ENCODE results near the gene TEDDM1.

Gene TEDDM1

GRCh38 chr1:182351790-182352364 is 48.6 kb downstream of the TEDDM1 start:
- Mint-ChIP-seq H3K36me3 (no peaks in the 10 kb centered on the region), H3K4me1 (no peaks in the 10 kb centered on the region), H3K9me3 (no peaks in the 10 kb centered on the region), H3K4me3 (no peak overlapping the region), H3K27ac (no peak overlapping the region), H3K27me3 (peaks cover 0 to 8% of the 10 kb centered on the region in 2 donors)
- ATAC-seq (replicated peaks), result no peak
- no peak for DNase-seq

- H3K9me3 Mint-ChIP-seq, result no peaks in the 10 kb centered on the region
- peaks cover 0 to 8% of the 10 kb centered on the region in 2 donors for H3K27me3 Mint-ChIP-seq
- H3K4me3 Mint-ChIP-seq, result no peak overlapping the region
- DNase-seq (no peak), ATAC-seq (replicated peaks) (no peak)
- no peaks in the 10 kb centered on the region for H3K4me1 Mint-ChIP-seq
- no peak overlapping the region for H3K27ac Mint-ChIP-seq
- H3K36me3 Mint-ChIP-seq, result no peaks in the 10 kb centered on the region
Observed at GRCh38 chr1:182350839-182351238, 49.6 kb downstream of the TEDDM1 start.

DNA sequence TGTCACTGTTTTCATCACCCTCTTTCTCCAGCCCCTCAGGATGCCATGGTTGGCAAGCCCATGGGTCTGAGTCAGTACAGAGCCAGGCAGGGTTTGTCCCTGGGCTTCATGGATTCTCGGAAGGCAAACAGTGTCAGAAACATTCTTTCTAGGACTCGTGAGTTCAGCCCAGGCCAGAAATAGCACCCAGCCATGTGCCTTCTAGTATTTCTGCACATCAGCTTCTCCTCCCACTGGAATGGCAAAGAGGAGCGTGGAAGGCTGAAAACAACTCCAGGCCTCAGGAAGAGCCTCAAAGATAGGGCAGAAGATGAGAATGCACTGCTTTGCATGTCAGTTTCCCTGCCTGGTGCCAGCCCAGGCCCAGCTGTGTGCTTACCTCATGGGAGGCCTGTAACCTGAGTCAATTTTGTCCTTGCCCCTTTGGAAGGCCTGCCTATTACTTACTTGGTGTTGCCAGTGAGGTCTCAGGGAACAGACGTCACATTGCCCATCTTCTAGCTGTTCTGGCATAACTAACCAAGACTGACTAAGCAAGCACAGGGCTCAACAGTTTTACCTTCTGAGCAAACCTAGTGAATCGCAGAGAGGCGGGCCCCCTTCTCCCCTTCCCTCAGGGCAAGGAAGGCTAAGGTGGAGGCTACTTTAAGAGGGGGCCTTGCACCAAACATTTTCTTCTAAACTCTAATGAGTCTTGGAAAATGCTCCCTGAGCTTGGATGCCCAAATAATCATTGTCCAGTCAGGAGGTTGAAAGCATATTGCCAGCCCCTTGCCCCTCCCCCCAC is 51.3 kb downstream of the TEDDM1 start:
- DNase-seq (no peak), ATAC-seq (replicated peaks) (no peak)
- Mint-ChIP-seq H3K9me3 (no peaks in the 10 kb centered on the region), H3K27ac (no peak overlapping the region), H3K4me1 (no peaks in the 10 kb centered on the region), H3K27me3 (peaks cover 0 to 8% of the 10 kb centered on the region in 2 donors), H3K4me3 (no peak overlapping the region), H3K36me3 (no peaks in the 10 kb centered on the region)
